K562 treated with DMSO at 1 percent for 48 hours (cell line): ENCODE data around the gene RPL39L. TPM values are rescaled to one million over a fixed set of nuclear protein-coding genes. Genes with fewer than 3 reads are reported as not detected.

Source experiments
- total RNA-seq: library from RNA; unstranded; fragments of 300-600 nt; gene quantifications from 2 replicates; pipeline ENCODE4 v1.2.3, GENCODE V29; 2022; ENCODE audit warnings: low replicate concordance; ENCODE audit errors: extremely low read depth

RPL39L gene
- total RNA-seq: not detected in 2 replicates

DNA sequence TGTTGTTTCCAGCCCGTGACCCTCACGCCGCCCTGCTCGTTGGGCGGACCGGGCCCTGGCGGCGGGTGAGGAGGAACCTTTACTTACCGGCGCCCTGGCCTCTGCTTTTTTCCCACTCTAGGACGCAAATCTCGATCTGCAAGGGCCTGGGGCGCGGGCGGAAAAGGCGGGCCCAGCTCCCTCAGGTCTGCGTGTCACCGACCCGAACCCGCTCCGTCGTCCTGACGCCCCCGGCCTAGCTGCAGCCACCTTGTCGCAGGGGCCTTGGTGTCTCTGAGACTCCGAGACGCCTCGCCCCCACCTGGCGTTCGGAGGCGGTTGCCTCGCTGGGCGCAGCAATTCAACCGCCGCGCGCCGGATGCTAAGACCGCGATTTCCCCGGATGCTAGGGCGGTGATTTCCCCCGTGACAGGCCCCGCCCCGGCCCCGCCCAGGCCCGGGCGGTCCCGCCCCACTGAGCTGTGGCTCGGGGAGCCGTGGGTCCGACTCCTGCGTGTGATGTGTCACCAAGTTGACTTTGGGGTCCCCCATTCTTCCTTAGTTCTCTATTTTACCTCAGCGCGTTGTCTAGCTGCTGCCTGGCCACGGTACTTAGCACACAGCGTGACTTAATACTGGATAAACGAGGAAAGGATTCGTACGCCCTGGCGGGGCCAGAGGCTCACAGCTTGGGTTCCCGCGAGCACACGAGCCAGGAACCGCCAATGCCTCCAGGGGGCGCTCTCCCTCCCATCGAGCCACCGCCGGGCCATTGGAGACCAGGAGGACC, at the start of gene RPL39L:
RPL39L (minus strand) TSS at position 371 of the 769 bp plus-strand sequence. CDS start 18,196 bp downstream, outside the sequence.

Other genes starting within 250 kb of the RPL39L start
- gene ST6GAL1, start 209.0 kb downstream of the RPL39L start, total RNA-seq: not detected in 2 replicates
- gene RTP1, start 58.0 kb upstream of the RPL39L start, total RNA-seq: not detected in 2 replicates
- gene MASP1, start 152.2 kb upstream of the RPL39L start, total RNA-seq: not detected in 2 replicates
- not detected in 2 replicates for gene RTP4, start 228.9 kb upstream of the RPL39L start, total RNA-seq